GM21619 (cell line): ENCODE data around the gene TMEM25.
"Not testable (repeated sequence)": the region's sequence is repeated elsewhere in the genome, so short reads cannot be mapped to it uniquely, and the experiment has no call there.

Experiments
- ATAC-seq: cut with Tn5 transposase; IDR thresholded peaks from one replicate; pipeline ENCODE4 v1.9.1; 2021; ENCODE audit not compliant: unreplicated experiment

Gene TMEM25

GRCh38 chr11:118577995-118578394, 47.0 kb downstream of the TMEM25 start:
- ATAC-seq: not testable (repeated sequence)

GRCh38 chr11:118581057-118581456, 50.1 kb downstream of the TMEM25 start:
- ATAC-seq: no peak
